Measurements from ENCODE around the gene PCK2. TPM values are rescaled to one million over a fixed set of nuclear protein-coding genes. Genes with fewer than 3 reads are reported as not detected.

PCK2 gene
- polyA plus RNA-seq, 2 of the 4 experiments (the other 2 are of a cell fraction) = 16.9 to 60.2 TPM

DNA sequence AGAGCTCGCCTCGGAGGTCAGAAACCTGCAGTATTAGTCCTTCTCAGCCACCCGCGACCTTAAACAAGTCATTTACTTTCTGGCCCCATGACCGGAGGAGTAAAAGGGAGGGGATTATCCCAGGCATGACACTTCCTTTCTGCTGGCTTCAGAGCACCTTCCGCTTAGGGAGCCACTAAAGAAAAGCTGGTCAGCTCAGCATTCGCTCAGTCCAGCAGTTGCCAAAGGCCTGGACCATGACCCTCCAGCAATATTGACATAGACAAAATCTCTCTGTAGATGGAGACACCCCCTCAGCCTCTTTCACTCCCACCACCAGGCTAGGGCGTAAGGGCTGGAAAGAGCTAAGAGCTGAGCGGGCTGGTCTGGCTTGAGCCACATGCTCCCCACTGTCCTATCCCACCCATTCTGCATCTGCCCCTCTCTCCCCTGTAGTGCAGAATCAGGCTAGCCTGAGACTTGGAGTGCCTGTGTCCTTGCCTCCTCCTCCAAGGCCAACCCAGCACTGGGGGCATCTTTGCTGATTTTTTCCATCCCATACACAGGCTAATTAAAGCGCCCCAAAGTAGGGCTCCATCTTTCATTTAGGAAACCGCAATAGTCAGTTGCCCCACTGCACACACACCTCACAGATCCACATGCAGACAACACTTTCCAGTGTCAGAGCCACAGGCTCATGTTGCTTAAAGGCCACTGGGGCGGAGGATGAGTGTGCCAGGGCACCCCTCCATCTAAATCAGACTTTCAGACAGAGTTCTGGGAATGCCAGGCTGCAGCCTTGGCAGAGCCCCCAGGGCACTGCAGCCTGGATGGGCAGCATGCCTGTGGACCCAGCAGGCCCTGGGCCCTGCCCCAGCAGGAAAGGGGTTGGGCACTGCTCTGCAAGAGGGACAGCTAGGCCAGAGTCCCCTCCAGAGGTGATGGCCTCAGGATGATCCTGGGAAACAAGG lies 26.7 kb upstream of the PCK2 start:
- TF ChIP-seq ZNF302 (CRISPR knock-in tag; IDR thresholded peaks at IDR 0.05) = no peak
- no peak for TF ChIP-seq HEYL (CRISPR knock-in tag; IDR thresholded peaks at IDR 0.05)
- no peak for TF ChIP-seq ESRRA (IDR thresholded peaks at IDR 0.05; ENCODE audit: borderline replicate concordance, low read length)
- H3K9me3 ChIP-seq = no peaks in the 10 kb centered on the region
- H3K27ac ChIP-seq = no peak overlapping the region
- ChIA-PET POLR2A (no interaction called here), CTCF (interaction anchor here (1.0 to 15.8 kb wide), 6 partner anchors 8 to 364 kb away, joined by 3 to 405 read pairs (median 54); partner anchors contain the start of genes IRF9 and PCK2)
- no peaks in the 10 kb centered on the region for H3K4me1 ChIP-seq
- FAIRE-seq (no peak), DNase-seq (ENCODE audit: low read depth in 1 of 2, low spot score in 1 of 2) (no peak), ATAC-seq (no peak)
- no peak overlapping the region for H3K4me2 ChIP-seq
- 85% methylated on average over 12 of the region's 12 CpGs for WGBS (ENCODE audit: missing lambda C conversion rate)
- H3K4me3 ChIP-seq = no peak overlapping the region

DNA sequence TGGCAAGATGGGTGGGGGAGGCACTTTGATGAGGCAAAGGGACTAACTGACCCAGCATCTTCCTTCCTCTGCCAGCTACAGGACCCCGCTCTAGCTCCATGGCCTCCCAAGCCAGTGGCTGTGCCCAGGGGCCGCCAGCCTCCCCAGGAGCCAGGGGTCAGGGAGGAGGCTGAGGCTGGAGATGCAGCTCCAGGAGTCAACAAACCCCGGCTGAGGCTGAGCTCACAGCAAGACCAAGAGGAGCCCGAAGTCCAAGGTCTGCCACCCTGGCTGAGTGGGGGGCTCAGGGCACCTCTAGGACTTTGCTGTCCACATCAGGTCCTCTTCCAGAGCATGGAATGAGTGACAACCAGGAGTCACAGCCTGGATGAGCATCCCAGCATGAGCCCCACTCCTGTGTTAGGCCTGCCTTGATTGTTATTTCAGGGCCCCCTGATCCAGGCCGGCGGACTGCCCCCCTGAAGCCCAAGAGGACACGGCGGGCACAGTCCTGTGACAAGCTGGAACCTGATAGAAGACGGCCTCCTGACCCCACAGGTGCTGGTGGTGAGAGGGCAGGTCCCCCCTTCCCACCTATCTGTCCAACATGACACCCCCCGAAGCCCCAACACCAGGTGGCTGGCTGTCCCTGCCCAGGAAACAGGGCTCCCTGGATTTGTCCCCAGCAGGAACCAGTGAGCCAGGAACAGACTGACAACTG lies 25.2 kb upstream of the PCK2 start:
- no peak for ATAC-seq
- Histone ChIP-seq H3K27ac (no peak overlapping the region), H3K4me3 (no peak overlapping the region), H3K9me3 (no peaks in the 10 kb centered on the region), H3K4me2 (no peak overlapping the region), H3K4me1 (no peaks in the 10 kb centered on the region)
- ChIA-PET CTCF (interaction anchor here (0.6 to 15.8 kb wide), 8 partner anchors 10 to 296 kb away, joined by 3 to 244 read pairs (median 4); partner anchors contain the start of gene IRF9), POLR2A (no interaction called here)
- TF ChIP-seq HOXA7 (CRISPR knock-in tag; IDR thresholded peaks at IDR 0.05) (no peak), CHD2 (IDR thresholded peaks at IDR 0.05; ENCODE audit: low read length, partially characterized antibody) (no peak)
- TF ChIP-seq, protein P1, sequence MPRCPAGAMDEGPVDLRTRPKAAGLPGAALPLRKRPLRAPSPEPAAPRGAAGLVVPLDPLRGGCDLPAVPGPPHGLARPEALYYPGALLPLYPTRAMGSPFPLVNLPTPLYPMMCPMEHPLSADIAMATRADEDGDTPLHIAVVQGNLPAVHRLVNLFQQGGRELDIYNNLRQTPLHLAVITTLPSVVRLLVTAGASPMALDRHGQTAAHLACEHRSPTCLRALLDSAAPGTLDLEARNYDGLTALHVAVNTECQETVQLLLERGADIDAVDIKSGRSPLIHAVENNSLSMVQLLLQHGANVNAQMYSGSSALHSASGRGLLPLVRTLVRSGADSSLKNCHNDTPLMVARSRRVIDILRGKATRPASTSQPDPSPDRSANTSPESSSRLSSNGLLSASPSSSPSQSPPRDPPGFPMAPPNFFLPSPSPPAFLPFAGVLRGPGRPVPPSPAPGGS (IDR thresholded peaks at IDR 0.05) = no peak
- DNase-seq (ENCODE audit: low read depth in 1 of 2, low spot score in 1 of 2) = no peak
- 52% methylated on average over 6 of the region's 10 CpGs for WGBS (ENCODE audit: missing lambda C conversion rate)
- no peak for FAIRE-seq

DNA sequence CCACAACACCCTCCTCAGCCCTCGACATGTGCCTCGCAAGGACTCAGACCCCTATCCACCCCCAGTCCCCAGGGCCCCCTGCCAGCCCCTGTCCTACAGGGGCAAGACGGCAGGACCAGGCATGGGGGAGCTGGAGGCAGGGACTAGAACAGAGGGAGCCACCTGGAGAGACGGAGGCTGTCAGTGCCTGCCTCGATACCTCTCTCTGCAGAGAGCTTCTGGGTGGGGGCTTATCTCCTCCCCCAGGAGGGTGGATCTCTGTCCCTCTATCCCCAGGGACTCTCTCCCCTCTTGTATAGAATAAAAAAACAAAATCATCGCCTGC lies 24.7 kb upstream of the PCK2 start:
- Histone ChIP-seq H3K4me2 (no peak overlapping the region), H3K9me3 (no peaks in the 10 kb centered on the region), H3K4me1 (no peaks in the 10 kb centered on the region), H3K4me3 (no peak overlapping the region), H3K27ac (no peak overlapping the region)
- DNase-seq (ENCODE audit: low read depth in 1 of 2, low spot score in 1 of 2) (no peak), FAIRE-seq (no peak), ATAC-seq (no peak)
- WGBS (ENCODE audit: missing lambda C conversion rate) = 64% methylated on average over 6 of the region's 6 CpGs
- POLR2A ChIA-PET = no interaction called here
- CTCF ChIA-PET = interaction anchor here (0.6 to 11.2 kb wide), 5 partner anchors 10 to 296 kb away, joined by 3 to 101 read pairs (median 3); no protein-coding TSS in a partner anchor
- TF ChIP-seq FOXS1 (CRISPR knock-in tag; IDR thresholded peaks at IDR 0.05) (no peak), SREBF2 (IDR thresholded peaks at IDR 0.05) (no peak), RCOR1 (IDR thresholded peaks at IDR 0.05; ENCODE audit: low read depth, low read length) (no peak), JUNB (IDR thresholded peaks at IDR 0.05) (no peak), ZC3H11A (IDR thresholded peaks at IDR 0.05) (no peak), HOXA7 (CRISPR knock-in tag; IDR thresholded peaks at IDR 0.05) (no peak), BHLHE40 (IDR thresholded peaks at IDR 0.05; ENCODE audit: low read depth, low read length) (no peak), NR3C1 (IDR thresholded peaks at IDR 0.05) (no peak), TFCP2L1 (CRISPR knock-in tag; IDR thresholded peaks at IDR 0.05) (no peak), POLR2A (IDR thresholded peaks at IDR 0.05; ENCODE audit: low read length) (no peak), FOSB (CRISPR knock-in tag; IDR thresholded peaks at IDR 0.05) (no peak), ZSCAN20 (CRISPR knock-in tag; IDR thresholded peaks at IDR 0.05) (no peak), HOXB5 (CRISPR knock-in tag; IDR thresholded peaks at IDR 0.05) (no peak), GATA3 (IDR thresholded peaks at IDR 0.05; ENCODE audit: borderline replicate concordance) (no peak), KDM1A (IDR thresholded peaks at IDR 0.05; ENCODE audit: low read depth) (no peak), ZNF302 (CRISPR knock-in tag; IDR thresholded peaks at IDR 0.05) (no peak)
- TF ChIP-seq, protein P2, sequence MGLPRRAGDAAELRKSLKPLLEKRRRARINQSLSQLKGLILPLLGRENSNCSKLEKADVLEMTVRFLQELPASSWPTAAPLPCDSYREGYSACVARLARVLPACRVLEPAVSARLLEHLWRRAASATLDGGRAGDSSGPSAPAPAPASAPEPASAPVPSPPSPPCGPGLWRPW (IDR thresholded peaks at IDR 0.05) = no peak
- TF ChIP-seq, protein P3, sequence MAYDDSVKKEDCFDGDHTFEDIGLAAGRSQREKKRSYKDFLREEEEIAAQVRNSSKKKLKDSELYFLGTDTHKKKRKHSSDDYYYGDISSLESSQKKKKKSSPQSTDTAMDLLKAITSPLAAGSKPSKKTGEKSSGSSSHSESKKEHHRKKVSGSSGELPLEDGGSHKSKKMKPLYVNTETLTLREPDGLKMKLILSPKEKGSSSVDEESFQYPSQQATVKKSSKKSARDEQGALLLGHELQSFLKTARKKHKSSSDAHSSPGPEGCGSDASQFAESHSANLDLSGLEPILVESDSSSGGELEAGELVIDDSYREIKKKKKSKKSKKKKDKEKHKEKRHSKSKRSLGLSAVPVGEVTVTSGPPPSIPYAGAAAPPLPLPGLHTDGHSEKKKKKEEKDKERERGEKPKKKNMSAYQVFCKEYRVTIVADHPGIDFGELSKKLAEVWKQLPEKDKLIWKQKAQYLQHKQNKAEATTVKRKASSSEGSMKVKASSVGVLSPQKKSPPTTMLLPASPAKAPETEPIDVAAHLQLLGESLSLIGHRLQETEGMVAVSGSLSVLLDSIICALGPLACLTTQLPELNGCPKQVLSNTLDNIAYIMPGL (CRISPR knock-in tag; IDR thresholded peaks at IDR 0.05; ENCODE audit: borderline replicate concordance) = no peak
- TF ChIP-seq, protein P4, sequence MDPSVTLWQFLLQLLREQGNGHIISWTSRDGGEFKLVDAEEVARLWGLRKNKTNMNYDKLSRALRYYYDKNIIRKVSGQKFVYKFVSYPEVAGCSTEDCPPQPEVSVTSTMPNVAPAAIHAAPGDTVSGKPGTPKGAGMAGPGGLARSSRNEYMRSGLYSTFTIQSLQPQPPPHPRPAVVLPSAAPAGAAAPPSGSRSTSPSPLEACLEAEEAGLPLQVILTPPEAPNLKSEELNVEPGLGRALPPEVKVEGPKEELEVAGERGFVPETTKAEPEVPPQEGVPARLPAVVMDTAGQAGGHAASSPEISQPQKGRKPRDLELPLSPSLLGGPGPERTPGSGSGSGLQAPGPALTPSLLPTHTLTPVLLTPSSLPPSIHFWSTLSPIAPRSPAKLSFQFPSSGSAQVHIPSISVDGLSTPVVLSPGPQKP (IDR thresholded peaks at IDR 0.05; ENCODE audit: low read depth, low read length) = no peak

Data from A549 (cell line).